HCT116 (cell line): ENCODE data around the gene TSPAN10. TPM values are rescaled to one million over a fixed set of nuclear protein-coding genes. Genes with fewer than 3 reads are reported as not detected.

Source experiments
- ATAC-seq: fragments of 200-7000 bp; cut with Tn5 transposase; 2 replicates; pipeline ENCODE4 v1.9.1; 2020; ENCODE audit warnings: mild to moderate bottlenecking, moderate library complexity
- BruUV-seq: library from RNA; stranded (reverse); fragments of 400-500 nt; replicated peaks from 2 replicates; lab custom pipeline; 2021; lab: Mats Ljungman, UMichigan
- CTCF ChIA-PET: fragments of 300-600 bp; sonication (Branson Sonifier 250); formaldehyde crosslinking; loops from one replicate; lab custom pipeline; 2021; ENCODE audit warnings: antibody characterized with exemption; lab: Charles Lee
- POLR2A ChIA-PET: fragments of 300-600, 350-600 bp; sonication (Branson Sonifier 250); formaldehyde crosslinking; loops from one replicate; lab custom pipeline; 2021; ENCODE audit warnings: antibody characterized with exemption; lab: Charles Lee
- RAD21 ChIA-PET, 2 experiments: fragments of 300-600 bp; sonication (Branson Sonifier 250); formaldehyde crosslinking; loops; one replicate each; lab custom pipeline; 2023; ENCODE audit warnings: low total read pairs in 2 of 2; ENCODE audit not compliant: uncharacterized antibody in 2 of 2, unreplicated experiment in 2 of 2, low non-redundant PET in 1 of 2; lab: Charles Lee
- DNase-seq: peaks from one replicate; pipeline ENCODE4 v3.0.0-alpha.2; 2010; ENCODE audit warnings: low read depth, low spot score
- H2AFZ ChIP-seq: fragments of 200-600 bp; shearing (Covaris generic), sonication (generic); 2 replicates; pipeline ENCODE4 v1.6.1; 2017; ENCODE audit warnings: low read depth, mixed run types, mixed read lengths, antibody characterized with exemption, low read length; ENCODE audit not compliant: poor library complexity, severe bottlenecking
- H3K27ac ChIP-seq: 2 replicates; pipeline ENCODE4 v1.5.1; 2012; ENCODE audit warnings: low read depth, low read length
- H3K27me3 ChIP-seq: fragments of 200-600 bp; sonication (generic); 2 replicates; pipeline ENCODE4 v1.6.1; 2016; ENCODE audit warnings: mixed run types, low read length, mixed read lengths; ENCODE audit not compliant: insufficient read depth
- H3K36me3 ChIP-seq, 2 experiments: fragments of 200-500 bp in 1 of 2; fragments of 200-600 bp in 1 of 2; sonication (Bioruptor generic) in 1 of 2; sonication (generic) in 1 of 2; 2 replicates each; pipeline versions ENCODE4 v1.5.1 to v1.6.1; 2014 to 2016; ENCODE audit warnings: low read length in 2 of 2, inconsistent platforms in 1 of 2, mixed read lengths in 1 of 2, mixed run types in 1 of 2; ENCODE audit not compliant: insufficient read depth in 2 of 2, control insufficient read depth in 1 of 2
- H3K4me1 ChIP-seq, 2 experiments: fragments of 200-600 bp in 1 of 2; sonication (generic) in 1 of 2; 2 replicates each; pipeline versions ENCODE4 v1.5.1 to v1.6.1; 2012 to 2017; ENCODE audit warnings: low read length in 2 of 2, inconsistent platforms in 1 of 2, mild to moderate bottlenecking in 1 of 2, mixed read lengths in 1 of 2, mixed run types in 1 of 2, moderate library complexity in 1 of 2; ENCODE audit not compliant: insufficient read depth in 2 of 2, control insufficient read depth in 1 of 2
- H3K4me2 ChIP-seq: fragments of 200-600 bp; sonication (generic); 2 replicates; pipeline ENCODE4 v1.6.1; 2017; ENCODE audit warnings: mixed run types, low read length, mixed read lengths
- H3K4me3 ChIP-seq, 2 experiments: fragments of 200-600 bp in 1 of 2; sonication (generic) in 1 of 2; replicated peaks in 1 of 2; 2 replicates each; pipeline ENCODE4 v1.5.1; 2011 to 2016; ENCODE audit warnings: low read length in 2 of 2, control low read depth in 1 of 2, low read depth in 1 of 2, mild to moderate bottlenecking in 1 of 2, mixed read lengths in 1 of 2, mixed run types in 1 of 2
- H3K79me2 ChIP-seq: fragments of 200-600 bp; sonication (generic); 2 replicates; pipeline ENCODE4 v1.6.1; 2017; ENCODE audit warnings: mild to moderate bottlenecking, mixed run types, low read length, moderate library complexity, mixed read lengths; ENCODE audit not compliant: insufficient read depth
- H3K9ac ChIP-seq: fragments of 200-600 bp; sonication (generic); 2 replicates; pipeline ENCODE4 v1.6.1; 2016; ENCODE audit warnings: low read length, mixed read lengths
- H3K9me2 ChIP-seq: fragments of 200-600 bp; sonication (generic), shearing (Covaris generic); 2 replicates; pipeline ENCODE4 v1.6.1; 2017; ENCODE audit warnings: mixed run types, mild to moderate bottlenecking, moderate library complexity; ENCODE audit not compliant: insufficient read depth
- H3K9me3 ChIP-seq, 2 experiments: fragments of 200-500 bp in 1 of 2; fragments of 200-600 bp in 1 of 2; sonication (Bioruptor generic) in 1 of 2; sonication (generic) in 1 of 2; 2 replicates each; pipeline ENCODE4 v1.6.1; 2014 to 2017; ENCODE audit warnings: low read length in 2 of 2, mixed read lengths in 2 of 2, inconsistent platforms in 1 of 2, low read depth in 1 of 2, mild to moderate bottlenecking in 1 of 2, mixed run types in 1 of 2, moderate library complexity in 1 of 2; ENCODE audit not compliant: control insufficient read depth in 1 of 2, insufficient read depth in 1 of 2
- H4K20me1 ChIP-seq: fragments of 200-600 bp; sonication (generic), shearing (Covaris generic); 2 replicates; pipeline ENCODE4 v1.6.1; 2017; ENCODE audit warnings: mixed run types, mild to moderate bottlenecking, moderate library complexity; ENCODE audit not compliant: insufficient read depth
- CBX3 ChIP-seq: IDR thresholded peaks from 2 replicates; pipeline ENCODE4 v1.6.1; 2012; ENCODE audit warnings: low read depth
- CEBPB ChIP-seq: IDR thresholded peaks from 2 replicates; pipeline ENCODE4 v1.6.1; 2012; ENCODE audit warnings: low read depth
- EGR1 ChIP-seq: IDR thresholded peaks from 2 replicates; pipeline ENCODE4 v1.6.1; 2012; ENCODE audit warnings: low read depth
- ELF1 ChIP-seq: IDR thresholded peaks from 2 replicates; pipeline ENCODE4 v1.6.1; 2012; ENCODE audit warnings: low read depth, borderline replicate concordance
- EZH2 ChIP-seq: fragments of 200-600 bp; sonication (generic); IDR thresholded peaks from 2 replicates; pipeline ENCODE4 v1.6.1; 2017; ENCODE audit warnings: antibody characterized with exemption, mixed run types
- EZH2phosphoT487 ChIP-seq: fragments of 200-600 bp; IDR thresholded peaks from 2 replicates; pipeline ENCODE4 v1.6.1; 2018; ENCODE audit warnings: antibody characterized with exemption, borderline replicate concordance
- MAX ChIP-seq: IDR thresholded peaks from 2 replicates; pipeline ENCODE4 v1.6.1; 2012
- RAD21 ChIP-seq: IDR thresholded peaks from 2 replicates; pipeline ENCODE4 v1.6.1; 2012; ENCODE audit warnings: low read depth, mild to moderate bottlenecking
- REST ChIP-seq: IDR thresholded peaks from 2 replicates; pipeline ENCODE4 v1.6.1; 2012; ENCODE audit warnings: low read depth
- SRF ChIP-seq: IDR thresholded peaks from 2 replicates; pipeline ENCODE4 v1.6.1; 2012; ENCODE audit warnings: low read depth
- YY1 ChIP-seq: IDR thresholded peaks from 2 replicates; pipeline ENCODE4 v1.6.1; 2011; ENCODE audit warnings: low read length, low read depth, moderate library complexity, mild to moderate bottlenecking; ENCODE audit not compliant: insufficient replicate concordance; ENCODE audit errors: extremely low read depth
- ZFX ChIP-seq: fragments of 450-650 bp; IDR thresholded peaks from 2 replicates; pipeline ENCODE4 v1.6.1; 2017
- intact Hi-C: fragments of 100-400 bp; cut with micrococcal nuclease; formaldehyde crosslinking; loops from 2 replicates; pipeline ENCODE4 v1.10.0; 2022
- total RNA-seq: library from RNA; stranded (reverse); gene quantifications from one replicate; pipeline ENCODE4 v1.2.1, GENCODE V29; 2021; ENCODE audit not compliant: unreplicated experiment

The TSPAN10 gene
- total RNA-seq, 1 experiment from 2014 or later, result 2.3 TPM

GRCh38 chr17:81659038-81659437 lies 22.0 kb downstream of the TSPAN10 start:
- no peaks in the 10 kb centered on the region for H3K27me3 ChIP-seq
- BruUV-seq, result no TSS peak
- no peak overlapping the region for H3K9ac ChIP-seq
- H3K4me2 ChIP-seq, result no peak overlapping the region
- CTCF ChIA-PET, result interaction anchor here (0.7 kb wide), 1 partner anchor 17 kb away, joined by 3 read pairs; no protein-coding TSS in a partner anchor
- RAD21 ChIA-PET, result no interaction called here
- ATAC-seq (no peak), DNase-seq (no peak)
- no peak overlapping the region for H3K27ac ChIP-seq
- H3K4me1 ChIP-seq, result peaks cover 14 to 16% of the 10 kb centered on the region in 2 experiments
- no peaks in the 10 kb centered on the region for H4K20me1 ChIP-seq
- H3K9me3 ChIP-seq, result no peaks in the 10 kb centered on the region
- no peak overlapping the region for H3K4me3 ChIP-seq
- no peak overlapping the region for H2AFZ ChIP-seq
- no peak for TF ChIP-seq EGR1
- no peaks in the 10 kb centered on the region for H3K36me3 ChIP-seq
- no peaks in the 10 kb centered on the region for H3K9me2 ChIP-seq
- intact Hi-C loops, result no loop called here
- POLR2A ChIA-PET, result no interaction called here
- no peaks in the 10 kb centered on the region for H3K79me2 ChIP-seq

- Histone ChIP-seq H3K36me3 (peaks cover 0 to 10% of the 10 kb centered on the region in 2 experiments; a peak in 1 of 4 replicates), H3K27ac (no peak overlapping the region), H3K9ac (no peak overlapping the region), H3K4me2 (no peak overlapping the region), H3K79me2 (peaks cover 9% of the 10 kb centered on the region), H4K20me1 (no peaks in the 10 kb centered on the region), H3K4me3 (no peak overlapping the region)
- intact Hi-C loops, result no loop called here
- CTCF ChIA-PET, result no interaction called here
- DNase-seq, result no peak
- TF ChIP-seq ZFX (no peak), EZH2phosphoT487 (no peak), EZH2 (no peak), SRF (no peak), MAX (no peak), EGR1 (no peak), CBX3 (no peak), ELF1 (no peak), REST (no peak), CEBPB (no peak), RAD21 (no peak), YY1 (no peak)
- TF ChIP-seq, all 23 proteins: peak for 0
- Histone ChIP-seq H3K9me3 (no peaks in the 10 kb centered on the region), H3K27me3 (no peaks in the 10 kb centered on the region), H2AFZ (no peak overlapping the region), H3K9me2 (no peaks in the 10 kb centered on the region), H3K4me1 (peaks cover 28 to 30% of the 10 kb centered on the region in 2 experiments)
- no peak for ATAC-seq
- POLR2A ChIA-PET, result interaction anchor here (1.1 kb wide), 1 partner anchor 23 kb away, joined by 3 read pairs; the partner anchor contains the start of genes ARL16 and HGS
- BruUV-seq, result no TSS peak
- RAD21 ChIA-PET, result no interaction called here
Measured at GRCh38 chr17:81660441-81660840, 23.4 kb downstream of the TSPAN10 start.
